SJCRH30 (cell line): ENCODE measurements around the gene FYN. TPM values are rescaled to one million over a fixed set of nuclear protein-coding genes. Genes with fewer than 3 reads are reported as not detected.
"Not testable (repeated sequence)": the region's sequence is repeated elsewhere in the genome, so short reads cannot be mapped to it uniquely, and the experiment has no call there.

Experiments
- DNase-seq, 2 experiments: peaks; one replicate each; pipeline ENCODE4 v3.0.0-alpha.2; 2015 to 2020
- H3K27ac ChIP-seq: fragments of 250-450 bp; sonication (Bioruptor Pico); 2 replicates; pipeline ENCODE4 v1.5.1; 2020; ENCODE audit warnings: mild to moderate bottlenecking, moderate library complexity
- H3K27me3 ChIP-seq: fragments of 250-450 bp; sonication (Bioruptor Pico); 2 replicates; pipeline ENCODE4 v1.5.1; 2020; ENCODE audit warnings: mild to moderate bottlenecking, moderate library complexity
- H3K36me3 ChIP-seq: fragments of 250-450 bp; sonication (Bioruptor Pico); 2 replicates; pipeline ENCODE4 v1.5.1; 2020; ENCODE audit warnings: mild to moderate bottlenecking, moderate library complexity
- H3K4me1 ChIP-seq: fragments of 250-450 bp; sonication (Bioruptor Pico); 2 replicates; pipeline ENCODE4 v1.5.1; 2020; ENCODE audit warnings: mild to moderate bottlenecking, moderate library complexity
- H3K4me3 ChIP-seq: fragments of 250-450 bp; sonication (Bioruptor Pico); 2 replicates; pipeline ENCODE4 v1.5.1; 2020; ENCODE audit warnings: mild to moderate bottlenecking, moderate library complexity
- H3K9me3 ChIP-seq: fragments of 250-450 bp; sonication (Bioruptor Pico); replicated peaks from 2 replicates; pipeline ENCODE4 v1.5.1; 2020; ENCODE audit warnings: mild to moderate bottlenecking, moderate library complexity
- total RNA-seq: library from RNA; depleted of rRNA; stranded (reverse); fragments of >200 nt; shearing (Covaris generic); gene quantifications from 2 replicates; pipeline ENCODE4 v1.2.3, GENCODE V29; 2014

Gene FYN
- total RNA-seq, 1 experiment from 2014 or later: 57.1 TPM

DNA sequence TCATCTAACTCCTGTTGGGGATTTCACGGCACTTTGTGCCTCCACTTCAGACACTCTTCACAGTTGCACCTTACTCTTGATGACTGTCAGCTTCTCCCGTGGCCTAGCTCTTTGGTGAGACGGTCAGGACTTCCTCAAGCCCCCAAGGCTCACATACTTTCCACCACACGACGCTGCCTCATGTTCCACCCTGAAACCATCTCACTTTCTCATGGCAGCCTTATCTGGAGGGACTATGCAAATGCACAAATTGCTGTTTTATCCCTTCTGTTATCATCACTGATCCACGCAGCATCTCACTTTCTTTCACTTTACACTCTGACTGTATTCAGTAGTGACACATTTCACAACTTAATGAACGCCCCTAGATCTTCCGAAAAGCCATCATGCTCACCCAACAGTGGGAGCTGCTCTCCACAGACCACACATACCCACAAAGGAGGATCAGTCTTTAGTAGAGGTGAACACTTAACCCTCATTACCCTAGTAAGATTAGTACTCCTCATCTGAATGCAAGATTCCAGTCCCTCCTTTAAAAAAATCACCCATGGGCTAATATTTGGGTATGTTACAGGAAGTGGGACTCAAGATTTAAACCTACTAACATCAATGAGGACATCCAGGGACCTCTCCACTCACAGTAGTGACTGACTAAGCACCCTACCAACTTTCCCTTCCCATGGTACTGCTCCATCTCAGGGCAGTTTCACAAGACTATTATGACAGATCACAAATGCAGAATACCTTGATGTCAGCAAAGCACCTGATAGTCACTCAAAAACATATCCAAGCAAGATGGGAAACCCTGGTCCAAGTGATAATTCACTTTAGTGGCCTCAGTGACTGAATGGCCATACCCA lies 35.4 kb downstream of the FYN start:
- Histone ChIP-seq H3K4me1 (peaks cover 11% of the 10 kb centered on the region), H3K36me3 (peaks cover 3% of the 10 kb centered on the region), H3K27ac (no peak overlapping the region), H3K4me3 (no peak overlapping the region), H3K9me3 (no peaks in the 10 kb centered on the region), H3K27me3 (no peaks in the 10 kb centered on the region)
- DNase-seq: no peak

DNA sequence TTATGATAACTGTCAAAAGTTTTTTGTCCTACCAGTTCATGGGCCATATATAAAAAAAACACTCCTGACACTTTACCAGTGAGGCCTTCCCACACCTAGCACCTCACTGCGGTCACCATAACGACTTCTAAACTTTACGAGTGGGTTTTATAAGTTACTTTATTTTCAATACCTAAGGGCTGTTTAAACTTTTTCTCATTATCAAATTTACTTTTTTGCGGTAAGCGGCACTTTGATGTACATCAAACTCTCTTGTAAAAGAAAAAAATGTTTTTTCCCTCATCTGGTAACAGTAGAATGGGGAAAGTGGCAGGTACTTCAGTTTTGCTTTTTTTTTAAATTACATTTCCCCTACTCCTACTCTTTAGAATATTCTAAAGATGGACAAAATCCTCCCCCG lies 36.2 kb downstream of the FYN start:
- Histone ChIP-seq H3K36me3 (peaks cover 3% of the 10 kb centered on the region), H3K4me1 (peaks cover 3% of the 10 kb centered on the region), H3K4me3 (no peak overlapping the region), H3K27ac (no peak overlapping the region), H3K9me3 (no peaks in the 10 kb centered on the region), H3K27me3 (no peaks in the 10 kb centered on the region)
- no peak for DNase-seq

DNA sequence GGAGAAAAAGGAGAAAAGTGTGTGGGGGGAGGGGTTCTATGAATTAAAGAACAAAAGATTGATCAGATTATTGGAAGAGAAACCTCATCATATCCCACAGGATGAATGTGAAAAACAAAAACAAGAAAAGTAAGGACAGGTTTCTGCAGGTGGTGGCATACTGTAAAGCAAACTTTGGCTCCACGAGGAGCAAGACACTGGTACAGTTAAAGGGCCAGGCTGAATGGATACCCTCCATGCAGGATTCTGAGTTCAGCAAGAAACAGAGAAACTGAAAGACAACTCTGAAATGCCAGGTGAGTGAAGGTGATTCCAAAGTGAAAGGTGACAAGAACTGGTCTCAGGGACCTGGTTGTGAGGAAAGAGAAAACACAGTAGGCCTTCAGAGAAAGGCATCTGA lies 37.4 kb downstream of the FYN start:
- H3K27me3 ChIP-seq: no peaks in the 10 kb centered on the region
- H3K4me3 ChIP-seq: no peak overlapping the region
- H3K36me3 ChIP-seq: peaks cover 3% of the 10 kb centered on the region
- no peaks in the 10 kb centered on the region for H3K9me3 ChIP-seq
- H3K27ac ChIP-seq: no peak overlapping the region
- DNase-seq: no peak
- H3K4me1 ChIP-seq: no peaks in the 10 kb centered on the region

DNA sequence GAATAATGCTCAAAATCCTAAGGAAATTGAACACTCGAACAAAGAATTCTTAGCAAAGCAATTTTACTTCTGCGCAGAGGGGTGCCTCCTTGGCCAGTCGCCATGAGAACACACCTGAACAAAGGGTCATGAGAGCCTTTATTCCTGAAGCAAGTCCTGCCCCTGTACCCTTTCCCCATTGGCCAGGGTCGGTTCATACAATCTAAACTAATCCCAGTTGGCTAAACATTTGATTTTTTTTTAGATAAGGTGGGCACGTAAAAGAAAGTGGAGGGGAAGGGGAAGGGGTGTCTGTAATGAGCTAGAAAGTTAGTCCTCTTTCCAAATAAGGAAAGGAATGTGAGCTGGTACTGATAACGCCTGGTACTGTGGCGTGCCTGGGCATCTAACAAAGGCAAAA lies 37.9 kb downstream of the FYN start:
- not testable (repeated sequence) for H3K4me3 ChIP-seq, H3K9me3 ChIP-seq, H3K27ac ChIP-seq, H3K27me3 ChIP-seq, DNase-seq, H3K4me1 ChIP-seq, H3K36me3 ChIP-seq

DNA sequence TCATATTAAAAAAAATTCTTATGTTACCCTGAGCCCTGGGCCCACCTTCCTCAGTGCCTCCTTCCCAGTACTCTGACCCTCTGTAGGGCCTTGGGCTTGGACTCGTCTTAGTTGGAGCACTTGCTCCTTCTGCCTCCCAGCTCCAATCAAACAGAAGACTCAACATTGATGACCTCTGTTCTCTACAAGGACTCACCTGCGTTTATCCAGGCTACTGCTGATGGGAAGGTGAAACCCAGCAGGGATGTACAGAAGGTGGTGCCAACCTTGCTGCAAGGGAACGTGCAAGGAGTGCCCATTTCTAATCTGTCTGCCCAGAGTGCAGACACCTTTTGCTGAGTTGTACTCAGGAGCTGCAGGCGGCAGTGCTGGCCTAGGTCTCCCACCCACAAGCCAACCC lies 38.9 kb downstream of the FYN start:
- Histone ChIP-seq H3K9me3 (no peaks in the 10 kb centered on the region), H3K4me3 (no peak overlapping the region), H3K4me1 (peaks cover 8% of the 10 kb centered on the region), H3K36me3 (peaks cover 3% of the 10 kb centered on the region), H3K27me3 (no peaks in the 10 kb centered on the region), H3K27ac (no peak overlapping the region)
- no peak for DNase-seq

DNA sequence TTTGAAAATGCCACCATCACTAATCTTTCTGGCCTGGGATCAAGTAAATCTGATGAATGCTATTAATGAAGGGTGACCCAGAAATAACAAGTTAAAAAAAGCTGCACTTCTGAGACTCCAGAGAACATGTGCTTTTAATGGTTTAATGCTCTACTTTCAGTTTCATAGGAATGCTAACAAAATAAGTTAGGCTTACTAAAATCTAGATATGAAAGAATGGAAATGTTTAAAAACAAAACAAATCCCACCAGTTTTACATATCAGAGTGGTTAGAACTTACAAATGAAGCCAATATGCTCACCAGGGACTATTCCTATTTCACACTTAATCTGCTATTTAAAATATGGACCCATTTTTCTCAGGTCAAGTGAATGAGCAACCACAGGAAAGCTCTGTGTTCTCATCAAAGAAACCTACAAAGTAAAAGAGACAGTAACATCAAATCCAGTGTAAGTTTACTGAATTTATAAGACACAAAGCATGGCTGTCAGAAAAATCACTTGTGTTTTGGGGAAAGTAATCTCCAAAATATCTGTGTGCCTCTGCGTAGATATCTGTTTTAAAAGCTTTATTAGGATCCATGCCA lies 40.3 kb downstream of the FYN start:
- no peaks in the 10 kb centered on the region for H3K9me3 ChIP-seq
- no peak overlapping the region for H3K4me3 ChIP-seq
- H3K36me3 ChIP-seq: peaks cover 7% of the 10 kb centered on the region
- peaks cover 14% of the 10 kb centered on the region for H3K4me1 ChIP-seq
- no peak for DNase-seq
- no peak overlapping the region for H3K27ac ChIP-seq
- no peaks in the 10 kb centered on the region for H3K27me3 ChIP-seq

DNA sequence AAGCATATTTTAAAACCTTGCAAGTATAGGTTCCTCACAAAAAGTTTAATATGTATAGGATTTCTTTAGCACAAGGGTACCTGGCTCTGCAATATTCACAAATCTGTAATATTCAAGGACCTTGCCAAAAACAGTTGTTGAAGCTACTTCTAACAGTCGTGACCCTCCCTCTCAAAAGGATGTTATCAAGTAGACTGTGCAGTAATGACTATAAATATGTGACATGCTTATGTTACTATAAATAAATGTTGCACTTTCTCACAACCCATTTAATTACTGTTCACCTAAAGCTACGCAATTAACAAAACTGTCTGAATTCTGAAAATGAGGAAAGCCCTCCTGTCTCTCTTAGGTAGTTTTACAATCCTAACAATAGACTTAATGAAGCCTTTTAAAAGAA lies 41.8 kb downstream of the FYN start:
- Histone ChIP-seq H3K27me3 (no peaks in the 10 kb centered on the region), H3K9me3 (no peaks in the 10 kb centered on the region), H3K4me3 (no peak overlapping the region), H3K27ac (no peak overlapping the region), H3K4me1 (peaks cover 14% of the 10 kb centered on the region), H3K36me3 (peaks cover 7% of the 10 kb centered on the region)
- no peak for DNase-seq

DNA sequence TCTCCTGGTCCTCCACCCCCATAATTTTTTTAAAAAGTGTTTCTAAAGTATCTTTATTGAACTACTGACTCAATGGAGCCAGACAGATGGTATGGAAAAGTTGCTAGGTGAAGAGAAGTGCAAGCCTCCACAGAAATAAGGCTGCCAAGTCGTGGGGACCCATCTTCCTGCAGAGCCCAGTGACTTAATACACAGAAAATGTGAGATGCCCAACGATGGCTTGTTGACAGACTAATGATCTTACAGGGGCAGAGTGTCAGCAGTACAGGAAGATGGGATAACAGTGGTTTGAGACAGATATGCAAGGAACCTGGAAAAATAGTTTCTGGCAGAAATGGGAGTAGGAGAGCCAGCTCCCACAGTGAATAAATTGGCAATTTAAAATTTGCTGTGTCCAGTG lies 43.3 kb downstream of the FYN start:
- H3K36me3 ChIP-seq: peaks cover 7% of the 10 kb centered on the region
- no peaks in the 10 kb centered on the region for H3K9me3 ChIP-seq
- no peaks in the 10 kb centered on the region for H3K27me3 ChIP-seq
- no peak for DNase-seq
- H3K4me3 ChIP-seq: no peak overlapping the region
- no peak overlapping the region for H3K27ac ChIP-seq
- peaks cover 14% of the 10 kb centered on the region for H3K4me1 ChIP-seq

DNA sequence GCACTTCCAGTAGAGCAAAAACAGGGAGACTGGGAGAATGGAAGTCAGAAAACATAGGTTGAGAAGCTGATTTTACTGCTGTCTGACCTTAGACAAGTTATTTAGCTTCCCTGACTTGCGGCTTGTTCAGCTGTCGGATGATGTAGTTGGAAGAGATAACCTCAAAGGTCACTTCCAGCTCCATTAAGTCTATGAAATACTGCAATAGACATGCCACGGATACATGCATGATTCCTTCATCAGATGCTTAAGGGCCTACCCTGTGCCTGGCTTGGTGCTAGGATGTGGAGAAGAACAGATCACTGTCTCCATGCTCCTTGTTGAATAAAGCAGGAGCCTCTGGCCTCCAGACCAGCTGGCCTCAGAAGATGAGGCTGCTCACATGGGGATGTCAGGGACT lies 43.7 kb downstream of the FYN start:
- H3K27me3 ChIP-seq: no peaks in the 10 kb centered on the region
- peaks cover 15% of the 10 kb centered on the region for H3K4me1 ChIP-seq
- no peaks in the 10 kb centered on the region for H3K9me3 ChIP-seq
- H3K27ac ChIP-seq: no peak overlapping the region
- peaks cover 7% of the 10 kb centered on the region for H3K36me3 ChIP-seq
- no peak for DNase-seq
- H3K4me3 ChIP-seq: no peak overlapping the region

DNA sequence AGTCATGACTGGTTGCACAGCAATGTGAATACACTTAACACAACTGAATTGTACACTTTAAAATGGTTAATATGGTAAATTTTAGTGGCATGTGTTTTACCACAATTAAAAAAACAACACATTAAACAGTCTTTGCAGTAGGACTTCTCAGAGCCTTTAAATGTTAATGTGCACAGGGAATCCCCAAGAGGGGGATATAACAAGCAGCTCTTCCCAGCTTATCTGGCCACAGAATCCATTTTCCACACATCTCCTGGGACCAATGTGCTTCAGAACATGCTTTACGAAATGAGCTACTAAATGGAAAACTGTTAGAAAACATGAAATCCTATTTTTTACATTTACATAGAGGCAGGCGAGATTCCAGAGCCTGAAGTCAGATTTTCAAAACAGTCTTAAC lies 44.4 kb downstream of the FYN start:
- H3K27me3 ChIP-seq: no peaks in the 10 kb centered on the region
- H3K27ac ChIP-seq: no peak overlapping the region
- peaks cover 7% of the 10 kb centered on the region for H3K36me3 ChIP-seq
- H3K4me1 ChIP-seq: peaks cover 22% of the 10 kb centered on the region
- H3K9me3 ChIP-seq: no peaks in the 10 kb centered on the region
- no peak for DNase-seq
- H3K4me3 ChIP-seq: no peak overlapping the region

DNA sequence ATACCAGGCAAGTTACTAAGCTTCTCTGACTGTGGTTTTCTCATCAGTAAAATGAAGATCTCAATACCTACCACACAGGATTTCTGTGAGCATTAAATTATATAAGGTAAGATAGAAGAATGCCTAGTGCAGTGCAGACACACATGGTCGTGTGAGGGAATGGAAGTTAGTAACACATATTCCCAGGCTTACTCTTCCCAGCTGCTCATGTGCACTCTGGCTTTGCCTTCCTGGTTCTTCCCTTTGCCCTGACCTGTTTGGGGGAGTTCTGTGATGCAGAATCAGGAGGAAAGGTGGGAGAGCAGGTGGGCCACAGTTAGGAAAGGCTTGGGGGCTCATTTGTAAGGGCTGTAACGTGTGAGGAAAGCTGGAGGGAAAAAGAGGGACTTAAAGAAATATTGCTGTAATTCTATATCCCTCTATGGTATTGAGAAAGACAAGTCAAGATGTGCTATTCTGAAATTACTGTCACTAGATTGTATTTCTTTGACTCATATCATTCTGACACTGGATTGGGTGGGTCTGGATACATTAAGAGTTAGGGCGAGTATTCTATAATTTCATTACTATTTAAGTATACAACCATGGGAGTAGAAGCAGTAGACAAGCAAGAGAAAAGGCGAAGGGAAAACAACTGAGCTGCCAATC lies 47.7 kb downstream of the FYN start:
- H3K36me3 ChIP-seq: peaks cover 4% of the 10 kb centered on the region; the same call in 1 of the 2 replicates
- H3K27ac ChIP-seq: no peak overlapping the region
- H3K9me3 ChIP-seq: no peaks in the 10 kb centered on the region
- H3K27me3 ChIP-seq: no peaks in the 10 kb centered on the region
- peaks cover 27% of the 10 kb centered on the region for H3K4me1 ChIP-seq
- no peak overlapping the region for H3K4me3 ChIP-seq
- DNase-seq: no peak

DNA sequence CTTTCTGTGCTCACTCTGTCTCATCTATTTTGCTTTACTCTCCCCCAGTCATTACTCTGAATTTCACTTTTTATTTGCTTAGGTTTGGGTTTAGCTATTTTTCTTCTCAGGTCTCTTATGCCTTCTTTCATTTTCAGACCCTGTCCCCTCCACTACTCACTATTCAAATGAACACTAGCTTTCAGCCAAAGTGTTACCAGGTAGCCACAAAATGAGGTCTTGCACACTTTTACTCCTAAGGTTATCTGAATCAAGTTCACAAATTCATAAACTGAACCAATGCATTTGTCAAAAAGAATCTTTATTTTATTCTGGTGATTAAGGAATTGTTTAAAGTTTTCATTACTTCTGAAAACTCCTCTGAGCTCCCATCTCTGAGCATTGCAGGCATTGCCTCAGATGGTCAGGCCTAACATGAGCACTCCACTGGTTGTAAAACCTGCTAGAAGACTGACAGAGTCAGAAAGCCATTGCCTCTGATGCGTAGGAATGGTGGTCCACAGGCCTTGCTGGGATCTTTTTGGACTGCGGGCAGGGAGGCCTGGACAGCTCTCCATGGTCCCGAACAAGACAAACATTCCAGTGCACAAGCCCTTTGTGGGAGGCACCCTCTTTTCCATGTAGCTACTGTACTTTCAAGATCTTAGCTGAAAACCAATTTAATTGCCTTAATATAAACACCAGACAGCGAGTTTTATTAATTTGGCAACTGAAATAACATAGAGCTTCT lies 48.5 kb downstream of the FYN start:
- H3K27ac ChIP-seq: no peak overlapping the region; the same call in 1 of the 2 replicates
- peaks cover 23% of the 10 kb centered on the region for H3K4me1 ChIP-seq
- no peak overlapping the region for H3K4me3 ChIP-seq
- H3K27me3 ChIP-seq: no peaks in the 10 kb centered on the region
- no peaks in the 10 kb centered on the region for H3K9me3 ChIP-seq
- no peak for DNase-seq
- peaks cover 7% of the 10 kb centered on the region for H3K36me3 ChIP-seq

DNA sequence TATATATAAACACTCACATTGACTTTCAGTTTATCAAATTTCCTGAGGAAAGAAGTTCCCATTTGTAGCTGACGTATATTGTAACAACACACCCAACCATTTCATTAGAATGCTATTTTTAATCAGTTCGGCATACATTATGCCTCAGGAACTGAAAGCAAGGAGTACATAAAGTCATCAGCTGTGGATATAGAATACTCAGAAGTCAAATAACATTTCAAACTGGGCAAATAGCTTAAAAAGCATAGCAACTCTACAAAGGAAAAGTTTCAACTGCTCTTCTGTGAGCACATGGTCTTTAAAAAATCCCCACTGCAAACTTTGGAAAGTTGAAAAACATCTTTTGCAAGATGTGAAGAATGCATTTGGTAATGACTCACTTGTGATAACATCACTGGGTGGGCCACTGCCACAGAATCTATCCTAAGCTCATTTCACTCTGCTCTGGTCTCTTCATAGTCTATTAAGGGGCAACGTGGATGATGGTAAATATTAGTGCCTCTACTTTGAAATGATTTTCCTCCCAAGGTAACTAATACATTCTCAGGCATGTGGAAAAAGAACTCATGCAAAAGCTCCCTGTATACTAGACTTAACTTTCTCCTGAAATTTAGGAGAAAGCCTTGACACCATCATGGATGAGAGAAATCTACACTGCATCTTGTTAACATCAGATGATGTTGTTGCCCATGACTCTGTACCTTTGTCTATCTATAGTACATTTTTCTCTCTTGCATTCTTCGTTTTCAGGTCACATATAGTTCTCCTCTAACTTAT lies 49.2 kb downstream of the FYN start:
- peak in 1 of 2 experiments; percentile 34 for DNase-seq

DNA sequence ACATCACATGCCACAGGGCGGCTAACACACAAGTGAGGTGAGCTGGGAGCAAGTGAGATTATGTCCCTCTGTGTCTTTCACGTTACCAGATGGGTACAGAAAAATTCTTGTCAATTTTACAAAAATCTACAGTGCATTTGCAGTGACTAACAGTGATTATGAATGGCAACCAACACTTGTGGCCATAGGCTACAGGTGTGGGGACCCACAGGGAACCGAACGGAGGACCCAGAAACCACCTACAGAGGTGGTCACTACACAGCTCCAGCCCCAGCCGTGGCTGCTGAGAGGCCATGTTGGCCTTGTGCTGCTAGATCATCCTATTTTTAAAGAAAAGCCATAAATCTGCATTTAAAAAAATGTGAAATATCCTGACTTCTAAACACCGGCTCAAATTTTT lies 50.2 kb downstream of the FYN start:
- Histone ChIP-seq H3K27ac (peak overlapping the region; percentile 20; the same call in 1 of the 2 replicates), H3K4me1 (peaks cover 13% of the 10 kb centered on the region; the same call in 1 of the 2 replicates), H3K4me3 (no peak overlapping the region), H3K27me3 (no peaks in the 10 kb centered on the region), H3K36me3 (peaks cover 3% of the 10 kb centered on the region; the same call in 1 of the 2 replicates), H3K9me3 (no peaks in the 10 kb centered on the region)
- no peak for DNase-seq

More for the DNA sequence above, 49.2 kb downstream of the FYN start:
- Histone ChIP-seq H3K4me1 (peaks cover 15% of the 10 kb centered on the region), H3K27me3 (no peaks in the 10 kb centered on the region), H3K36me3 (peaks cover 6% of the 10 kb centered on the region), H3K27ac (peak overlapping the region; percentile 20; the same call in 1 of the 2 replicates), H3K4me3 (no peak overlapping the region; the same call in 1 of the 2 replicates), H3K9me3 (no peaks in the 10 kb centered on the region)
